ENCODE results near the gene TFG. TPM values are rescaled to one million over a fixed set of nuclear protein-coding genes. Genes with fewer than 3 reads are reported as not detected.

Gene TFG
- total RNA-seq, 1 donor from 2014 or later, result 91.3 TPM

DNA sequence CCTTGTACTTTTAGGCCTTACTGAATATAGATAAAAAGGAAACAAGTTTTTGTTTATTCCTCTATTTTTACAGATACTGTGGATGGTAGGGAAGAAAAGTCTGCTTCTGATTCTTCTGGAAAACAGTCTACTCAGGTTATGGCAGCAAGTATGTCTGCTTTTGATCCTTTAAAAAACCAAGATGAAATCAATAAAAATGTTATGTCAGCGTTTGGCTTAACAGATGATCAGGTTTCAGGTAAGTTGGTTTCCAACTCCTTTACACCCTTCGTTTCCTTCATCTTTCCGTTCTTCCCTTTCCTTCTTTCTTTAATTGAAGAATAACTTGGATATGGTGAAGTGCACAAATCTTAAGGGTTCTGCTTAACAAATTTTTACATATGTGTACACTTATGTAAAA, 23.1 kb downstream of the TFG start:
- H3K9me3 Mint-ChIP-seq, result no peaks in the 10 kb centered on the region
- DNase-seq (ENCODE audit: low read depth, low spot score), result no peak
- TF ChIP-seq, protein P1, sequence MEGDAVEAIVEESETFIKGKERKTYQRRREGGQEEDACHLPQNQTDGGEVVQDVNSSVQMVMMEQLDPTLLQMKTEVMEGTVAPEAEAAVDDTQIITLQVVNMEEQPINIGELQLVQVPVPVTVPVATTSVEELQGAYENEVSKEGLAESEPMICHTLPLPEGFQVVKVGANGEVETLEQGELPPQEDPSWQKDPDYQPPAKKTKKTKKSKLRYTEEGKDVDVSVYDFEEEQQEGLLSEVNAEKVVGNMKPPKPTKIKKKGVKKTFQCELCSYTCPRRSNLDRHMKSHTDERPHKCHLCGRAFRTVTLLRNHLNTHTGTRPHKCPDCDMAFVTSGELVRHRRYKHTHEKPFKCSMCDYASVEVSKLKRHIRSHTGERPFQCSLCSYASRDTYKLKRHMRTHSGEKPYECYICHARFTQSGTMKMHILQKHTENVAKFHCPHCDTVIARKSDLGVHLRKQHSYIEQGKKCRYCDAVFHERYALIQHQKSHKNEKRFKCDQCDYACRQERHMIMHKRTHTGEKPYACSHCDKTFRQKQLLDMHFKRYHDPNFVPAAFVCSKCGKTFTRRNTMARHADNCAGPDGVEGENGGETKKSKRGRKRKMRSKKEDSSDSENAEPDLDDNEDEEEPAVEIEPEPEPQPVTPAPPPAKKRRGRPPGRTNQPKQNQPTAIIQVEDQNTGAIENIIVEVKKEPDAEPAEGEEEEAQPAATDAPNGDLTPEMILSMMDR (conservative IDR thresholded peaks at IDR 0.05), result no peak
- no peaks in the 10 kb centered on the region for H3K4me1 Mint-ChIP-seq
- no peak overlapping the region for H3K4me3 Mint-ChIP-seq
- no peak overlapping the region for H3K27ac Mint-ChIP-seq (ENCODE audit: unreplicated experiment)
- H3K27me3 Mint-ChIP-seq (ENCODE audit: low read depth), result no peaks in the 10 kb centered on the region
- H3K36me3 Mint-ChIP-seq (ENCODE audit: low read depth), result peaks cover 2% of the 10 kb centered on the region

DNA sequence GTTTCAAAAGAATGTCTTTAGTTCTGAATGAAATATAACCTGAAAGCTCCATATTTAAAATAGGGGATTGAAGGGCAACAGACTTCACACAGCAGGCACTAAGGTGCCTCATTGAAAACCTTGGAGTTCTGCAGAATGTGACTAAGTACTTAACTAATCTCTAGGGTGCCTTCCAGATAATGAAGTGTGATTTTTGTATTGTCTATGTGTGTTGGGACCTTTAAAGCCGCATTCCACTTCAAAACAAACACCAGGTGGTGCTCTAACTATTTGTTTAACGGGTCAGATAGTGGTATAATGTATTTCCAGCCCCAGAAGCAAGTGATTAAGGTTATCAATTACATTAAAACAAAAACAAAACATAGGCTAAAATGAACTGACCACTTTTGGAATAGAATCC, 28.0 kb downstream of the TFG start:
- H3K9me3 Mint-ChIP-seq, result no peaks in the 10 kb centered on the region
- no peaks in the 10 kb centered on the region for H3K27me3 Mint-ChIP-seq (ENCODE audit: low read depth)
- TF ChIP-seq, protein P1 (conservative IDR thresholded peaks at IDR 0.05), result peak; percentile 58
- peaks cover 2% of the 10 kb centered on the region for H3K36me3 Mint-ChIP-seq (ENCODE audit: low read depth)
- DNase-seq (ENCODE audit: low read depth, low spot score), result no peak
- no peak overlapping the region for H3K27ac Mint-ChIP-seq (ENCODE audit: unreplicated experiment)
- no peaks in the 10 kb centered on the region for H3K4me1 Mint-ChIP-seq
- no peak overlapping the region for H3K4me3 Mint-ChIP-seq

DNA sequence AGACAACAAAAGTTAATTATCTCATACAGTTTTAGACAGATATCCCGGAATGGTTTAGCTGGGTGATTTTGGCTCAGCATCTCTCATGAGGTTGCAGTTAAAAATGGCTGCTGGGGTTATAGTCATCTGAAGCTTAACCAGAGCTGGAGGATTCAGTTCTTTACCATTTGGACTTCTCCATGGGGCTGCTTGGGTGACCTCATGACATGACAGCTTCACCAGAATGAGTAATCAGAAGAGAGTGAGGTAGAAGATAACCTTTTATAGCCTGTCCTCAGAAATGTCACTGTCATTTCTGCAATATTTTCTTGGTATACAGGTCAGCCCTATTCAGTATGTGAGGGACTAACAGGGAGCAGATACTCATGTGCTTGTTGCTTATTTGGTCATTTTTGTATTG, 30.9 kb downstream of the TFG start:
- Mint-ChIP-seq H3K27me3 (ENCODE audit: low read depth) (no peaks in the 10 kb centered on the region), H3K4me1 (no peaks in the 10 kb centered on the region)
- TF ChIP-seq, protein P1 (conservative IDR thresholded peaks at IDR 0.05), result no peak

DNA sequence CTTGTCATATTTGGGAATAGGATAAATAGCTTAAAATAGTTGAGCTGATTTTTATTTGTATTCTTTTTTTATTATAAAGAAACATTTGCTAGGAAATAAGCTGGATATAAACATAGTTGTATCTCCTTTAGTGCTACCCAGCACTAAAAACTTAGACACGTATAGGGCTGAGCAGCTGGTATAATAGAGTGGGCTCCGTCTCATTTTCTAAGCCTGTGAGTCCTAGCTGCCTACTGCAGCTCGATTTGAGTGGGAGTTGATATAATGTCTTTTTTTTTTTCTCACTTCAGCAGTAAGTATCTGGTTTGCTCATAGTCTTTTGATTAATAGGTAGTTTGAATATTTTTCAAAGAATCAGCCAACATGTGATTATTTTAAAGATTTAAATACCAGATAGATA, 34.2 kb downstream of the TFG start:
- TF ChIP-seq, protein P1 (conservative IDR thresholded peaks at IDR 0.05), result no peak
- H3K36me3 Mint-ChIP-seq (ENCODE audit: low read depth), result peaks cover 8% of the 10 kb centered on the region
- no peak overlapping the region for H3K27ac Mint-ChIP-seq (ENCODE audit: unreplicated experiment)
- no peak overlapping the region for H3K4me3 Mint-ChIP-seq
- H3K9me3 Mint-ChIP-seq, result no peaks in the 10 kb centered on the region
- no peak for DNase-seq (ENCODE audit: low read depth, low spot score)
- H3K27me3 Mint-ChIP-seq (ENCODE audit: low read depth), result no peaks in the 10 kb centered on the region
- H3K4me1 Mint-ChIP-seq, result no peaks in the 10 kb centered on the region

More for the DNA sequence above, 30.9 kb downstream of the TFG start:
- no peak for DNase-seq (ENCODE audit: low read depth, low spot score)
- no peaks in the 10 kb centered on the region for H3K9me3 Mint-ChIP-seq
- peaks cover 2% of the 10 kb centered on the region for H3K36me3 Mint-ChIP-seq (ENCODE audit: low read depth)
- no peak overlapping the region for H3K27ac Mint-ChIP-seq (ENCODE audit: unreplicated experiment)
- H3K4me3 Mint-ChIP-seq, result no peak overlapping the region

DNA sequence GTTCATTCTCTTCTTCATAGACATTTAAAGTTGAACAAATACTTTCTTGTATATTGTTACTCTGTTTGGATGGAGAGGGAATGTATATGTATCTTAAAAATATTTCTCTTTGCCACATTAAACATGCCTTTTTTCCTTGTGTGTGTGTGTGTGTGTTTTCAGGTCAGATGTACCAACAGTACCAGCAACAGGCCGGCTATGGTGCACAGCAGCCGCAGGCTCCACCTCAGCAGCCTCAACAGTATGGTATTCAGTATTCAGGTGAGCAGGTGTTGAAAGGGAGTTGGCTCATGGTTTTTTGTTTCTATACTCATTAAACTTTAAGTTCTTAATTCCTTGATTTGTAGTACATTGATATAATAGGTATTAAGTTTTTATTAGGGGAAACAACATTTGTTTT, 35.4 kb downstream of the TFG start:
- no peaks in the 10 kb centered on the region for H3K9me3 Mint-ChIP-seq

More for the DNA sequence above, 35.4 kb downstream of the TFG start:
- DNase-seq (ENCODE audit: low read depth, low spot score), result no peak
- Mint-ChIP-seq H3K36me3 (ENCODE audit: low read depth) (peaks cover 13% of the 10 kb centered on the region), H3K27ac (ENCODE audit: unreplicated experiment) (no peak overlapping the region), H3K4me1 (no peaks in the 10 kb centered on the region), H3K27me3 (ENCODE audit: low read depth) (no peaks in the 10 kb centered on the region), H3K4me3 (no peak overlapping the region)
- TF ChIP-seq, protein P1 (conservative IDR thresholded peaks at IDR 0.05), result no peak

All from neural crest cell (in vitro differentiated cells).